ENCODE results near the gene NAA80.
A peak's percentile ranks its signal among the peaks of the same experiment; 100 is the strongest.

The NAA80 gene

GRCh38 chr3:50302095-50303012, 3.1 kb upstream of the NAA80 start:
- H4K20me1 ChIP-seq (ENCODE audit: insufficient read depth, low read length, poor library complexity, severe bottlenecking), result peaks cover 3% of the 10 kb centered on the region
- TF ChIP-seq CTCF (conservative IDR thresholded peaks at IDR 0.05; ENCODE audit: low read length) (no peak), EZH2phosphoT487 (IDR thresholded peaks at IDR 0.05; ENCODE audit: borderline replicate concordance) (no peak)
- no peak overlapping the region for H3K9ac ChIP-seq (ENCODE audit: low read depth, low read length, poor library complexity, severe bottlenecking)
- no peaks in the 10 kb centered on the region for H3F3A ChIP-seq (ENCODE audit: low read depth)
- H3K36me3 ChIP-seq (ENCODE audit: insufficient read depth, low read length), result no peaks in the 10 kb centered on the region
- peaks cover 13% of the 10 kb centered on the region; the same call in 1 of the 2 replicates for H3K79me2 ChIP-seq (ENCODE audit: insufficient read depth, low read length)
- H3K27me3 ChIP-seq (ENCODE audit: insufficient read depth, low read length, poor library complexity, severe bottlenecking), result no peaks in the 10 kb centered on the region
- no peaks in the 10 kb centered on the region for H3K9me3 ChIP-seq (ENCODE audit: insufficient read depth, low read depth, low read length)
- no peak overlapping the region for H2AFZ ChIP-seq (ENCODE audit: low read length)
- peaks cover 16% of the 10 kb centered on the region for H3K4me1 ChIP-seq (ENCODE audit: insufficient read depth, low read length, poor library complexity, severe bottlenecking)
- H3K4me2 ChIP-seq (ENCODE audit: low read depth, low read length, poor library complexity, severe bottlenecking), result no peak overlapping the region
- H3K4me3 ChIP-seq (ENCODE audit: low read length, poor library complexity, severe bottlenecking), result no peak overlapping the region
- no peaks in the 10 kb centered on the region for H3K9me2 ChIP-seq (replicated peaks; ENCODE audit: low read depth, low read length)

DNA sequence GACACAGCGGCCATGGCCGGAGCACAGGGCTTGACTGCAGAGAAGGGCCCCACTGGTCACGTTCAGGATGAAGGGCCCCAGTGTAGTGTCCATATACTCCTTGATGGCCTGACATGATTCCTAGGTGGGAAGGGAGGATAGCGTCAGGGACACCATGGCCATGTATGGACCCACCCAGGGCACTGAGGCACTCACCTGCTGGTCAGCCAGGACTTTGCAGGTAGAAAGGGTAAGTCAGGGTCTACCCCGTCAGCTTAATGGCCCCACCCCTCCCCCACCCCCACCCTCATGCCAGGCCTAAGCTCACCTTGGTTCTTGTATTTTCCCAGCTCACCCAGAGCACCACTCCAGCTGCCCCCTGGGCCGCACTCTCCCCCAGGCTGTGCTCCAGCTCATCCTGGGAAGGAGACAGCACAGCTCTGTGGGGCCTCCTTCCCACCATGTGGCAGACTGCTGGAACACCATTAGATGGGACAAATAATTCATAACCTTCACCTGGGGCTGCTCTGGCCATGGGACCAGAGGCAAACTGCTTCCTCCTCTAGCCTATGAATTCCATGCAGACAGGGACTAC, 1.6 kb upstream of the NAA80 start:
- H3K9ac ChIP-seq (ENCODE audit: low read depth, low read length, poor library complexity, severe bottlenecking), result peak overlapping the region; percentile 82
- peak overlapping the region; percentile 92 for H3K4me2 ChIP-seq (ENCODE audit: low read depth, low read length, poor library complexity, severe bottlenecking)
- no peaks in the 10 kb centered on the region for H3F3A ChIP-seq (ENCODE audit: low read depth)
- H3K4me3 ChIP-seq (ENCODE audit: low read length, poor library complexity, severe bottlenecking), result peak overlapping the region; percentile 78
- H3K27me3 ChIP-seq (ENCODE audit: insufficient read depth, low read length, poor library complexity, severe bottlenecking), result no peaks in the 10 kb centered on the region
- H3K9me3 ChIP-seq (ENCODE audit: insufficient read depth, low read depth, low read length), result no peaks in the 10 kb centered on the region
- H3K79me2 ChIP-seq (ENCODE audit: insufficient read depth, low read length), result peaks cover 19% of the 10 kb centered on the region; the same call in 1 of the 2 replicates
- H2AFZ ChIP-seq (ENCODE audit: low read length), result no peak overlapping the region
- no peak for TF ChIP-seq EZH2phosphoT487 (IDR thresholded peaks at IDR 0.05; ENCODE audit: borderline replicate concordance)
- TF ChIP-seq CTCF (conservative IDR thresholded peaks at IDR 0.05; ENCODE audit: low read length), result no peak
- H4K20me1 ChIP-seq (ENCODE audit: insufficient read depth, low read length, poor library complexity, severe bottlenecking), result peaks cover 3% of the 10 kb centered on the region
- H3K36me3 ChIP-seq (ENCODE audit: insufficient read depth, low read length), result no peaks in the 10 kb centered on the region
- H3K9me2 ChIP-seq (replicated peaks; ENCODE audit: low read depth, low read length), result no peaks in the 10 kb centered on the region
- peaks cover 17% of the 10 kb centered on the region for H3K4me1 ChIP-seq (ENCODE audit: insufficient read depth, low read length, poor library complexity, severe bottlenecking)

DNA sequence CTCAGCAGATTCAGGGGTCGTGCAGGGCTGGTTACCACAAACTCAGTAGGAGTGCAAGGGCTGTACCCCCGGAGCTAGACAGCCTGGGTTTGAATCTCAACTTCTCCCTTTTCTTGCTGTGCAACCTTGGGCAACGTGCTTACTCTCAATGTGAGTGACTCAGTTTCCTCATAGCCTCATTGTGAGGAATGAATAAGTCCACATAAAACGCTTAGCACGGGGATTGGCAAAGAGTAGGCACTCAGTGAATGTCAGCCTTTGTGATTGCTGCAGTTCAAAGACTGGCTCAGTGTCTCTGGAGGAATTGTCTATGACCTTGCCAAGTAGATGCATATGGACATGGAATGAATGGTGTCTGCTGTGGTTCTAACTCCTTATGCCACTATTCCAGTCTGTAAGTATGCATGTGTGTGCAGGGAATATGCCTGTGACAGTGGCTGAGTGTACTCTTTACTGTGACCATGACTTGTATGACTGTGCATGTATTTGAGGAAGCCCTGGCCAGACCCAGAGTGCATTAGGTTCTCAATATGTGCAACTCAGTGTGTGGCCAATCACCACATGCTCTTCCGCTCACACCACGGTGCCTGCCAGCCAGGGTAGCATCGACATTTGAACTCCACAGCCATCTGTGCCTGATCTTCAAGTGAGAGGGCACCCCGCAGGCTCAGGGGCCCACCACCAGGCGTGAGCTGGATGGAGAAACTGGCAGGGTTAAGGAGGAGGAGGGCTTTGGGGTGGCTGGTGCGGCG, 900 bp upstream of the NAA80 start:
- Histone ChIP-seq H3K36me3 (ENCODE audit: insufficient read depth, low read length) (no peaks in the 10 kb centered on the region), H2AFZ (ENCODE audit: low read length) (peak overlapping the region; percentile 92)

More for the DNA sequence above, 900 bp upstream of the NAA80 start:
- Histone ChIP-seq H3K4me1 (ENCODE audit: insufficient read depth, low read length, poor library complexity, severe bottlenecking) (peaks cover 17% of the 10 kb centered on the region), H3K9me2 (replicated peaks; ENCODE audit: low read depth, low read length) (no peaks in the 10 kb centered on the region), H3F3A (ENCODE audit: low read depth) (no peaks in the 10 kb centered on the region), H3K27me3 (ENCODE audit: insufficient read depth, low read length, poor library complexity, severe bottlenecking) (no peaks in the 10 kb centered on the region), H3K9me3 (ENCODE audit: insufficient read depth, low read depth, low read length) (no peaks in the 10 kb centered on the region), H3K4me3 (ENCODE audit: low read length, poor library complexity, severe bottlenecking) (peak overlapping the region; percentile 78), H3K4me2 (ENCODE audit: low read depth, low read length, poor library complexity, severe bottlenecking) (peak overlapping the region; percentile 92), H3K79me2 (ENCODE audit: insufficient read depth, low read length) (peaks cover 19% of the 10 kb centered on the region; the same call in 1 of the 2 replicates), H4K20me1 (ENCODE audit: insufficient read depth, low read length, poor library complexity, severe bottlenecking) (peaks cover 3% of the 10 kb centered on the region), H3K9ac (ENCODE audit: low read depth, low read length, poor library complexity, severe bottlenecking) (peak overlapping the region; percentile 82)
- TF ChIP-seq CTCF (conservative IDR thresholded peaks at IDR 0.05; ENCODE audit: low read length) (no peak), EZH2phosphoT487 (IDR thresholded peaks at IDR 0.05; ENCODE audit: borderline replicate concordance) (no peak)

Data from Loucy (cell line).